HEK293 (cell line): ENCODE results near the gene INSRR.

Experiments used
- MEIS1 ChIP-seq: sonication (generic); formaldehyde crosslinking; IDR thresholded peaks from 2 replicates; pipeline ENCODE4 v1.8.1; 2022; ENCODE audit warnings: missing genetic modification reagents, mild to moderate bottlenecking, borderline replicate concordance
- YY1 ChIP-seq: fragments of 450-650 bp; formaldehyde crosslinking; IDR thresholded peaks from 2 replicates; pipeline ENCODE4 v1.5.1; 2018; ENCODE audit warnings: missing biosample characterization, missing genetic modification characterization
- ZBTB7A ChIP-seq: fragments of 450-650 bp; formaldehyde crosslinking; IDR thresholded peaks from 2 replicates; pipeline ENCODE4 v1.5.1; 2016; ENCODE audit warnings: low read depth, missing biosample characterization, missing genetic modification characterization
- ZNF140 ChIP-seq: fragments of 450-650 bp; formaldehyde crosslinking; IDR thresholded peaks from 2 replicates; pipeline ENCODE4 v1.5.1; 2016; ENCODE audit warnings: missing biosample characterization, missing genetic modification characterization
- ZNF146 ChIP-seq: fragments of 450-650 bp; formaldehyde crosslinking; IDR thresholded peaks from 2 replicates; pipeline ENCODE4 v1.5.1; 2016; ENCODE audit warnings: missing biosample characterization, missing genetic modification characterization
- ZNF184 ChIP-seq: fragments of 450-650 bp; IDR thresholded peaks from 2 replicates; pipeline ENCODE4 v1.5.1; 2018; ENCODE audit warnings: missing biosample characterization, mild to moderate bottlenecking, missing genetic modification characterization
- ZNF549 ChIP-seq: fragments of 450-650 bp; IDR thresholded peaks from 2 replicates; pipeline ENCODE4 v1.5.1; 2018; ENCODE audit warnings: missing biosample characterization, missing genetic modification characterization, mild to moderate bottlenecking, inconsistent platforms, moderate library complexity
- ZSCAN23 ChIP-seq: fragments of 450-650 bp; formaldehyde crosslinking; IDR thresholded peaks from 2 replicates; pipeline ENCODE4 v1.5.1; 2016; ENCODE audit warnings: missing biosample characterization, missing genetic modification characterization
- TF ChIP-seq, protein P1 (sequence below): fragments of 450-650 bp; formaldehyde crosslinking; IDR thresholded peaks from 2 replicates; pipeline ENCODE4 v1.5.1; 2016; ENCODE audit warnings: missing biosample characterization, missing genetic modification characterization
- TF ChIP-seq, protein P2 (sequence below): fragments of 450-650 bp; formaldehyde crosslinking; IDR thresholded peaks from 2 replicates; pipeline ENCODE4 v1.5.1; 2016; ENCODE audit warnings: missing biosample characterization, missing genetic modification characterization
- TF ChIP-seq, protein P3 (sequence below): fragments of 450-650 bp; formaldehyde crosslinking; optimal IDR thresholded peaks from 2 replicates; pipeline ENCODE3; 2016; ENCODE audit warnings: missing biosample characterization, mild to moderate bottlenecking, missing genetic modification characterization
- TF ChIP-seq, protein P4 (sequence below): fragments of 450-650 bp; formaldehyde crosslinking; IDR thresholded peaks from 2 replicates; pipeline ENCODE4 v1.5.1; 2017; ENCODE audit warnings: missing biosample characterization, missing genetic modification characterization

DNA sequence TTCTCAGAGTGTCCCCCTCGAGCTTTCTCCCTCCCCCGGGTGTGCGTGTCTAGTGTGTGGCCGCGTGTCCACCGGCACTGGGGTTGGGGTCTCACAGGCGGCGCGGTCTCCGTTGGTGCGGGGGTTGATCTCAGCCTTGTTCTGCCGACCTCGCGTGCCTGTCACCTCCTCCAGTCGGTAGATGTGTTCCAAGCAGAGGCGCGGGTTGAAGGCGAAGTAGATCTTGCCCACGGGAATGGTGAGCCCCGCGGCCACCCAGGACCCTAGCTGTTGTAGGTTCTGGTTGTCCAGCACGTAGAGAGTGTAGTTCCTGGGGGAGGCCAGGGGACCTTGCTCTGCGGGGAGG is 9.8 kb downstream of the INSRR start:
- TF ChIP-seq, protein P1, sequence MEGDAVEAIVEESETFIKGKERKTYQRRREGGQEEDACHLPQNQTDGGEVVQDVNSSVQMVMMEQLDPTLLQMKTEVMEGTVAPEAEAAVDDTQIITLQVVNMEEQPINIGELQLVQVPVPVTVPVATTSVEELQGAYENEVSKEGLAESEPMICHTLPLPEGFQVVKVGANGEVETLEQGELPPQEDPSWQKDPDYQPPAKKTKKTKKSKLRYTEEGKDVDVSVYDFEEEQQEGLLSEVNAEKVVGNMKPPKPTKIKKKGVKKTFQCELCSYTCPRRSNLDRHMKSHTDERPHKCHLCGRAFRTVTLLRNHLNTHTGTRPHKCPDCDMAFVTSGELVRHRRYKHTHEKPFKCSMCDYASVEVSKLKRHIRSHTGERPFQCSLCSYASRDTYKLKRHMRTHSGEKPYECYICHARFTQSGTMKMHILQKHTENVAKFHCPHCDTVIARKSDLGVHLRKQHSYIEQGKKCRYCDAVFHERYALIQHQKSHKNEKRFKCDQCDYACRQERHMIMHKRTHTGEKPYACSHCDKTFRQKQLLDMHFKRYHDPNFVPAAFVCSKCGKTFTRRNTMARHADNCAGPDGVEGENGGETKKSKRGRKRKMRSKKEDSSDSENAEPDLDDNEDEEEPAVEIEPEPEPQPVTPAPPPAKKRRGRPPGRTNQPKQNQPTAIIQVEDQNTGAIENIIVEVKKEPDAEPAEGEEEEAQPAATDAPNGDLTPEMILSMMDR (tag by site-specific recombination), result no peak
- TF ChIP-seq YY1 (tag by site-specific recombination) (no peak), ZNF184 (tag by site-specific recombination) (no peak), ZNF140 (tag by site-specific recombination) (no peak), ZSCAN23 (no peak), ZNF146 (tag by site-specific recombination) (no peak), ZBTB7A (tag by site-specific recombination) (no peak), MEIS1 (CRISPR knock-in tag) (no peak), ZNF549 (no peak)
- TF ChIP-seq, protein P2, sequence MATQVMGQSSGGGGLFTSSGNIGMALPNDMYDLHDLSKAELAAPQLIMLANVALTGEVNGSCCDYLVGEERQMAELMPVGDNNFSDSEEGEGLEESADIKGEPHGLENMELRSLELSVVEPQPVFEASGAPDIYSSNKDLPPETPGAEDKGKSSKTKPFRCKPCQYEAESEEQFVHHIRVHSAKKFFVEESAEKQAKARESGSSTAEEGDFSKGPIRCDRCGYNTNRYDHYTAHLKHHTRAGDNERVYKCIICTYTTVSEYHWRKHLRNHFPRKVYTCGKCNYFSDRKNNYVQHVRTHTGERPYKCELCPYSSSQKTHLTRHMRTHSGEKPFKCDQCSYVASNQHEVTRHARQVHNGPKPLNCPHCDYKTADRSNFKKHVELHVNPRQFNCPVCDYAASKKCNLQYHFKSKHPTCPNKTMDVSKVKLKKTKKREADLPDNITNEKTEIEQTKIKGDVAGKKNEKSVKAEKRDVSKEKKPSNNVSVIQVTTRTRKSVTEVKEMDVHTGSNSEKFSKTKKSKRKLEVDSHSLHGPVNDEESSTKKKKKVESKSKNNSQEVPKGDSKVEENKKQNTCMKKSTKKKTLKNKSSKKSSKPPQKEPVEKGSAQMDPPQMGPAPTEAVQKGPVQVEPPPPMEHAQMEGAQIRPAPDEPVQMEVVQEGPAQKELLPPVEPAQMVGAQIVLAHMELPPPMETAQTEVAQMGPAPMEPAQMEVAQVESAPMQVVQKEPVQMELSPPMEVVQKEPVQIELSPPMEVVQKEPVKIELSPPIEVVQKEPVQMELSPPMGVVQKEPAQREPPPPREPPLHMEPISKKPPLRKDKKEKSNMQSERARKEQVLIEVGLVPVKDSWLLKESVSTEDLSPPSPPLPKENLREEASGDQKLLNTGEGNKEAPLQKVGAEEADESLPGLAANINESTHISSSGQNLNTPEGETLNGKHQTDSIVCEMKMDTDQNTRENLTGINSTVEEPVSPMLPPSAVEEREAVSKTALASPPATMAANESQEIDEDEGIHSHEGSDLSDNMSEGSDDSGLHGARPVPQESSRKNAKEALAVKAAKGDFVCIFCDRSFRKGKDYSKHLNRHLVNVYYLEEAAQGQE (tag by site-specific recombination), result no peak
- TF ChIP-seq, protein P3, sequence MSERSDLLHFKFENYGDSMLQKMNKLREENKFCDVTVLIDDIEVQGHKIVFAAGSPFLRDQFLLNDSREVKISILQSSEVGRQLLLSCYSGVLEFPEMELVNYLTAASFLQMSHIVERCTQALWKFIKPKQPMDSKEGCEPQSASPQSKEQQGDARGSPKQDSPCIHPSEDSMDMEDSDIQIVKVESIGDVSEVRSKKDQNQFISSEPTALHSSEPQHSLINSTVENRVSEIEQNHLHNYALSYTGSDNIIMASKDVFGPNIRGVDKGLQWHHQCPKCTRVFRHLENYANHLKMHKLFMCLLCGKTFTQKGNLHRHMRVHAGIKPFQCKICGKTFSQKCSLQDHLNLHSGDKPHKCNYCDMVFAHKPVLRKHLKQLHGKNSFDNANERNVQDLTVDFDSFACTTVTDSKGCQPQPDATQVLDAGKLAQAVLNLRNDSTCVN (tag by site-specific recombination), result no peak
- TF ChIP-seq, protein P4, sequence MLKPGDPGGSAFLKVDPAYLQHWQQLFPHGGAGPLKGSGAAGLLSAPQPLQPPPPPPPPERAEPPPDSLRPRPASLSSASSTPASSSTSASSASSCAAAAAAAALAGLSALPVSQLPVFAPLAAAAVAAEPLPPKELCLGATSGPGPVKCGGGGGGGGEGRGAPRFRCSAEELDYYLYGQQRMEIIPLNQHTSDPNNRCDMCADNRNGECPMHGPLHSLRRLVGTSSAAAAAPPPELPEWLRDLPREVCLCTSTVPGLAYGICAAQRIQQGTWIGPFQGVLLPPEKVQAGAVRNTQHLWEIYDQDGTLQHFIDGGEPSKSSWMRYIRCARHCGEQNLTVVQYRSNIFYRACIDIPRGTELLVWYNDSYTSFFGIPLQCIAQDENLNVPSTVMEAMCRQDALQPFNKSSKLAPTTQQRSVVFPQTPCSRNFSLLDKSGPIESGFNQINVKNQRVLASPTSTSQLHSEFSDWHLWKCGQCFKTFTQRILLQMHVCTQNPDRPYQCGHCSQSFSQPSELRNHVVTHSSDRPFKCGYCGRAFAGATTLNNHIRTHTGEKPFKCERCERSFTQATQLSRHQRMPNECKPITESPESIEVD (tag by site-specific recombination), result no peak
